Subcutaneous abdominal adipose tissue (tissue), 5 donors: ENCODE results near the gene VTI1A.
"Not testable (repeated sequence)": the region's sequence is repeated elsewhere in the genome, so short reads cannot be mapped to it uniquely, and the experiment has no call there.

Source experiments
- H3K27ac ChIP-seq: one replicate; pipeline ENCODE4 v1.7.0; 2013; ENCODE audit warnings: low read depth, mild to moderate bottlenecking, inconsistent platforms, low read length, moderate library complexity
- H3K27me3 ChIP-seq, 5 donors: one replicate each; pipeline ENCODE4 v1.7.0; 2013; ENCODE audit warnings: low read length in 5 of 5, inconsistent platforms in 1 of 5; ENCODE audit not compliant: control insufficient read depth in 5 of 5, insufficient read depth in 4 of 5
- H3K36me3 ChIP-seq, 5 donors: one replicate each; pipeline ENCODE4 v1.7.0; 2013; ENCODE audit warnings: low read length in 5 of 5; ENCODE audit not compliant: control insufficient read depth in 5 of 5, insufficient read depth in 5 of 5
- H3K4me1 ChIP-seq, 5 donors: one replicate each; pipeline ENCODE4 v1.7.0; 2013; ENCODE audit warnings: low read length in 5 of 5, mild to moderate bottlenecking in 3 of 5, moderate library complexity in 1 of 5; ENCODE audit not compliant: control insufficient read depth in 5 of 5, insufficient read depth in 5 of 5
- H3K4me3 ChIP-seq, 5 donors: one replicate each; pipeline ENCODE4 v1.7.0; 2013; ENCODE audit warnings: low read length in 5 of 5, low read depth in 1 of 5
- H3K9ac ChIP-seq, 5 donors: one replicate each; pipeline ENCODE4 v1.7.0; 2013; ENCODE audit warnings: low read length in 5 of 5, mild to moderate bottlenecking in 4 of 5, moderate library complexity in 3 of 5
- H3K9me3 ChIP-seq, 5 donors: one replicate each; pipeline ENCODE4 v1.7.0; 2013; ENCODE audit warnings: low read length in 5 of 5; ENCODE audit not compliant: control insufficient read depth in 5 of 5
- donor health status: healthy.
- donor health status: healthy.
- donor health status: healthy.
- donor health status: healthy.
- donor health status: healthy.

The VTI1A gene

DNA sequence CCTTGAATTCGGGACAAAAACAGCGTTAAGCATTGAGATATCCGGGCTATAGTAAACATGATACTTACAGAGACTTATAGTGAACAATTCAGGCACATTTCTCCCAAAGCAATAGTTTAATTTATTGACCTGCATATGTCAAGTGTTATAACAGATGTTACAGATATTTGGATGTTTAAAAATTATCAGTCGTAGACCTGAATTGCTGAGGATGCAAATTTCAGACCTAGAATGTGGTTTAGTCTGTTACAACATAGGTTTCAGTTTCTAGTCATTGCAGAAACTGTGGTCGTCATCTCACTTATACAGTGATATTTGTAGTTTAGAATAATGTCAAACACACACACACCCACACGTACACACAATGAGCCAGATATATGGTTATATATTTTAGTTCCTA lies 85.2 kb downstream of the VTI1A start:
- Histone ChIP-seq H3K27me3 (no peaks in the 10 kb centered on the region), H3K4me3 (peak overlapping the region; percentile 37 to 63 (median 53)), H3K36me3 (no peaks in the 10 kb centered on the region), H3K9ac (peak overlapping the region in 3 of 5 donors; percentile 39 to 63 (median 59)), H3K4me1 (peaks cover 0 to 19% (median 4%) of the 10 kb centered on the region in 5 donors), H3K27ac (no peak overlapping the region), H3K9me3 (no peaks in the 10 kb centered on the region)

DNA sequence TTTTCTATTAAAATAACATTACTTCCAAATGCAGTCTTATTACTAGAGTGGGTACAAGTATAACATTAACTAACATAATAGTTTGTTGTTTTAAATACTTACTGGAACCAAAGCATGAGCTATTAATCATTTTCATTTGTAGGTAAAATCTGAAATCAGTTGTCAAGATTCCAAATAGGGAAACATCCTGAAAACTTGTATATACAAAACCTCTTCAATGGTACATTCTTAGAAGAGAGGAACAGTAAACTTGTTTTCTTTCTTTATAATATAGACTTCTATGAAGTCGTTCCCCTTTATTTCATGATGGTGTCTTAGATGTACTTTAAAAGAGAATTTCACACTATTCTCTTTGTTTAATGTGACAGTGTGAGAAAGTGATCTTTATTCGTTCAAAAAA lies 85.9 kb downstream of the VTI1A start:
- Histone ChIP-seq H3K9me3 (no peaks in the 10 kb centered on the region), H3K27ac (no peak overlapping the region), H3K4me3 (no peak overlapping the region), H3K4me1 (peaks cover 0 to 19% (median 4%) of the 10 kb centered on the region in 5 donors), H3K36me3 (no peaks in the 10 kb centered on the region), H3K27me3 (no peaks in the 10 kb centered on the region), H3K9ac (no peak overlapping the region)

DNA sequence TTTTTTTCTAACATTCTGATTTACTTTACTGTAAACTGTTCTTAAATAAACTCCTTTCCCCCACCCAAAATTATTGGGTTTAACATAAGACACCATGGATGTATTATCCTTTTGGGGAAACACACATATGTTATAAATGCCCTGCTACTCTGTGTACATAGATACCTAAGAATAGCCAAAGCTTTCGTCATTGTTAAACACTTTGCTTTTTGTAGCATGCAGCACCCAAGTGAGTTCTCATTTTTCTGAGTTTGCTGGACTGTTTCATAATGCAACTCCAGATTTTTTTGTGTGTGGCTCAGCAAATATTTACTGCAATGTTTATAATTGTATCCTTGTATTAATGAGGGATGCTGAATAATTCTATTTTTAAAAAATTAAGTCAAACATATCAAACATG lies 86.9 kb downstream of the VTI1A start:
- H3K27me3 ChIP-seq: no peaks in the 10 kb centered on the region
- H3K9me3 ChIP-seq: no peaks in the 10 kb centered on the region
- H3K4me1 ChIP-seq: peaks cover 0 to 19% (median 4%) of the 10 kb centered on the region in 5 donors
- peaks cover 0 to 8% (median 6%) of the 10 kb centered on the region in 5 donors for H3K36me3 ChIP-seq
- no peak overlapping the region for H3K4me3 ChIP-seq
- H3K27ac ChIP-seq: no peak overlapping the region
- H3K9ac ChIP-seq: no peak overlapping the region

DNA sequence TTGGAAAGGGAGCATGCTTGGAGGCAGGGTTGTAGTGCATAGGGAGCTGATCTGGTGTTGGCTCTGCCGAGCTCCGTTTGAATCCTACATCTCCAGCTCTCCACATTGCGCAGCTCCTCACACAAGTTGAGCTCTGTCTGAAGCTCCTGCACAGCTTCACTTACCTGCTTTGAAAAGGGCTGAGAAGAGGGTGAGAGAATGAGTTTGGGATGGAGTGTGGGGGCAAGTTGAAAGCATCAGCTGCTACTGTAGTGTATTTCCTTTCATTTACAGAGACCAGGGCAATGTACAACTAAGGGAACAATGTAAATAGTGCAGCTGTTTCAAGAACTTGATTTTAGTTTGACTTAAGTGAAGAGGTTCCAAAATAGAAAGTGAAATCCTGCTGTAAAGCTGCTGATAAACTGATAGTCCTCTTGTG lies 88.5 kb downstream of the VTI1A start:
- H3K9me3 ChIP-seq: no peaks in the 10 kb centered on the region
- H3K27me3 ChIP-seq: no peaks in the 10 kb centered on the region
- peaks cover 0 to 13% (median 11%) of the 10 kb centered on the region in 5 donors for H3K36me3 ChIP-seq
- peak overlapping the region; percentile 25 to 45 (median 35) for H3K4me3 ChIP-seq
- peak overlapping the region in 1 of 5 donors; percentile 47 for H3K9ac ChIP-seq
- peaks cover 0 to 19% (median 4%) of the 10 kb centered on the region in 5 donors for H3K4me1 ChIP-seq
- no peak overlapping the region for H3K27ac ChIP-seq

DNA sequence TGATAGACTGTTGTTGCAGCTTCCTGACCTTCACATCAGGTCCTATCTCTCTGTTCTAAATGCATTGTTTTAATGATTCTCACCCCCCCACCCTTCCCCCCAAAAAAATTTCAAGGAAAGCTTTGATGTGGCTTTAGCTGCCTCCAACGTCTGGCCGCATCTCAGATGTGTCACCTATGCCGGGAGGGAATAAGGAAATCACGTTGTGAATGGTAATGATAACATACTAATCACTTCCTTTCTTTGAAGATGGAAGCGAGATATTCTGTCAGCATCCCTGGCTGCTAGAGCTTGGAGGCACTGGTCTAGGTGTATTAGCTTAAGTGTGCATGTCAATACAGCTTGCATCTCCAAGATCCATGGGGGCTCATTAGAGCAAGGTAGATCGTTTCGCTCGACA lies 89.6 kb downstream of the VTI1A start:
- Histone ChIP-seq H3K9ac (no peak overlapping the region), H3K36me3 (peaks cover 0 to 13% (median 11%) of the 10 kb centered on the region in 5 donors), H3K9me3 (no peaks in the 10 kb centered on the region), H3K27ac (no peak overlapping the region), H3K27me3 (no peaks in the 10 kb centered on the region), H3K4me3 (no peak overlapping the region), H3K4me1 (peaks cover 0 to 16% (median 4%) of the 10 kb centered on the region in 5 donors)

- Histone ChIP-seq H3K27ac (no peak overlapping the region), H3K4me1 (peaks cover 0 to 13% (median 0%) of the 10 kb centered on the region in 5 donors), H3K36me3 (peaks cover 4 to 17% (median 12%) of the 10 kb centered on the region in 5 donors), H3K4me3 (no peak overlapping the region), H3K9ac (no peak overlapping the region), H3K9me3 (no peaks in the 10 kb centered on the region), H3K27me3 (no peaks in the 10 kb centered on the region)
Observed at GRCh38 chr10:112538168-112538567, 91.2 kb downstream of the VTI1A start.

DNA sequence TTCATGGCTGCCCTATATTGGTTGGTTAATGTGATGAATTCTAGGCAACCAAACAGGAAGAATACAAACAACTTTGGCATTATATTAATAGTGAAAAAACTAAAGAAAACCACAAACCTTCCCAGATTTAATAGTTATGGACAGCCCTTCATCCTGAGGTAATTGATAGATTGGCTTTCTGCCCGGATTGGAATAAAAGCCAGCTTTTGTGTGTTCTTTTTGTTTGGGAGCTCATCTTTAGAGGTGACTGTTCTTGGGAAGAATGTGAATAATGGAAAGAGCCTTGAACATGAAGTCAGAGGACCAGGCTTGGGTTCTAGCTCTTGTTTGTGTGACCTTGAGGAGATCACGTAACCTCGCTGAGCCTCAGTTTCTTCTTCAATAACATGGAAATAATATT lies 92.3 kb downstream of the VTI1A start:
- H3K4me3 ChIP-seq: no peak overlapping the region
- no peaks in the 10 kb centered on the region for H3K27me3 ChIP-seq
- H3K4me1 ChIP-seq: peaks cover 0 to 6% (median 0%) of the 10 kb centered on the region in 5 donors
- no peak overlapping the region for H3K27ac ChIP-seq
- H3K9ac ChIP-seq: no peak overlapping the region
- no peaks in the 10 kb centered on the region for H3K9me3 ChIP-seq
- peaks cover 4 to 17% (median 12%) of the 10 kb centered on the region in 5 donors for H3K36me3 ChIP-seq

GRCh38 chr10:112542823-112543222 lies 95.8 kb downstream of the VTI1A start:
- H3K4me1 ChIP-seq, H3K4me3 ChIP-seq, H3K27me3 ChIP-seq, H3K27ac ChIP-seq, H3K9ac ChIP-seq, H3K9me3 ChIP-seq: not testable (repeated sequence)
- peaks cover 4 to 17% (median 12%) of the 10 kb centered on the region in 5 donors for H3K36me3 ChIP-seq

DNA sequence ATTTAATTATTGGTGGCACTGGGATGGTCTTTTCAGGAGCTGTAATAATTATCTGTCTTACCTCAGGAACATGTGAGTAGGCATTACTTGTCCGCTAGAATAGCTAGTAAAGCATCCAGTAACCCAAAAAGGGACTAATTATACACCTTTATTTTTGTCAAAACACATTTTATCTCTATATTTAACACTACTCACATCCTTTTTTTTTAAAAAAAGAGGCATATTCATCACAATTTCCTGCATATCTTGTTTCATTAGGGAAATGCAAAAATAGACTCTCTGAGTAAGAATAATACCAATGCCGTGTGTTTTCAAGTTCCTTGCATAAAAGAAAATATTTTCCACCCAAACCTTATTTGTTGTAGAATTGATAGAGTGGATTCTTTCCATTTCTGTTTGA lies 99.5 kb downstream of the VTI1A start:
- H3K27ac ChIP-seq: no peak overlapping the region
- no peak overlapping the region for H3K4me3 ChIP-seq
- peaks cover 0 to 2% (median 0%) of the 10 kb centered on the region in 5 donors for H3K4me1 ChIP-seq
- no peaks in the 10 kb centered on the region for H3K9me3 ChIP-seq
- no peak overlapping the region for H3K9ac ChIP-seq
- H3K36me3 ChIP-seq: peaks cover 0 to 4% (median 4%) of the 10 kb centered on the region in 5 donors
- H3K27me3 ChIP-seq: no peaks in the 10 kb centered on the region

DNA sequence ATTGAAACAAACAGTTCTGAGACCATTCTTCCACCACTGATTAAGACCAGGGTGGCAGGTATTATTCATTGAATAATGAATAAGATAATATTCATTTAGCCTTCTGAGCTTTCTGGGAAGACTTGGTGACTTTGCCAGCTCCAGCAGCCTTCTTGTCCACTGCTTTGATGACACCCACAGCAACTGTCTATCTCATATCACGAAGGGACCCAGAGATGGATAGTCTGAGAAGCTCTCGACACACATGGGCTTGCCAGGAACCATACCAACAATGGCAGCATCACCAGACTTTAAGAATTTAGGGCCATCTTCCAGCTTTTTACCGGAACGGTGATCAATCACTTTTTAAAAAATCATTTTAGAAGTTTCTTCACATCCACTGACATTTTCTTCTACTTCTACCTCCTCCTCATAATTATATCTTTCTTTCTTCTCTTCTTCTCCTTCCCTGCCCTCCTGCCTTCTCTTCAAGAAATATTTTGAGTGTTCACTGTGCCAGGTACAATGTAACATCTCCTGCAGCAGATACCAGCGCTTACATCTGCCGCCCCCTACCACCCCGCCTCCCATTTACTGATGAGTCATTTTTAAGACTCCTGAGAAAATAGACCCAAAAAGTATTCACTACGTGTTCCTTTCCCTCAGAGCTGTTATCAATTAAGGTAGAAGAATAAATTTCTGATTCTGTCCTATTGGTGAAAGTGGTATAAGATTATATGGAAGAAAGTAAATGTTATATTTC lies 101.7 kb downstream of the VTI1A start:
- Histone ChIP-seq H3K4me1 (peaks cover 0 to 2% (median 0%) of the 10 kb centered on the region in 5 donors), H3K9ac (no peak overlapping the region), H3K9me3 (no peaks in the 10 kb centered on the region), H3K4me3 (no peak overlapping the region), H3K27me3 (no peaks in the 10 kb centered on the region), H3K36me3 (peaks cover 0 to 4% (median 0%) of the 10 kb centered on the region in 5 donors), H3K27ac (no peak overlapping the region)
